Nephron (organoid): ENCODE data around the gene RAB1A.

ENCODE experiments used
- H3K27ac Mint-ChIP-seq, 3 experiments: 2 replicates each; pipeline ENCODE4 v1.8.0; 2020; ENCODE audit warnings: mixed read lengths in 3 of 3, mild to moderate bottlenecking in 2 of 3, moderate library complexity in 1 of 3
- H3K27me3 Mint-ChIP-seq: 2 replicates; pipeline ENCODE4 v1.8.0; 2021; ENCODE audit warnings: low read depth, mild to moderate bottlenecking, moderate library complexity, mixed read lengths
- H3K36me3 Mint-ChIP-seq: 2 replicates; pipeline ENCODE4 v1.8.0; 2020; ENCODE audit warnings: low read depth, mixed read lengths
- H3K4me1 Mint-ChIP-seq: 2 replicates; pipeline ENCODE4 v1.8.0; 2020; ENCODE audit warnings: mixed read lengths
- H3K4me3 Mint-ChIP-seq, 3 experiments: 2 replicates each; pipeline ENCODE4 v1.8.0; 2020; ENCODE audit warnings: mild to moderate bottlenecking in 3 of 3, mixed read lengths in 3 of 3, moderate library complexity in 2 of 3
- H3K9me3 Mint-ChIP-seq: 2 replicates; pipeline ENCODE4 v1.8.0; 2020; ENCODE audit warnings: mixed read lengths
- TF ChIP-seq, protein P1 (sequence below), 3 experiments: fragments of 200-600 bp; sonication (generic); IDR thresholded peaks; one replicate each; pipeline ENCODE4 v1.5.0; 2021; ENCODE audit warnings: antibody characterized with exemption in 3 of 3; ENCODE audit not compliant: unreplicated experiment in 3 of 3

The RAB1A gene

GRCh38 chr2:65116645-65117044 is 13.3 kb downstream of the RAB1A start:
- H3K27ac Mint-ChIP-seq, result no peak overlapping the region
- no peak overlapping the region for H3K4me3 Mint-ChIP-seq
- peaks cover 10% of the 10 kb centered on the region for H3K4me1 Mint-ChIP-seq
- TF ChIP-seq, protein P1, sequence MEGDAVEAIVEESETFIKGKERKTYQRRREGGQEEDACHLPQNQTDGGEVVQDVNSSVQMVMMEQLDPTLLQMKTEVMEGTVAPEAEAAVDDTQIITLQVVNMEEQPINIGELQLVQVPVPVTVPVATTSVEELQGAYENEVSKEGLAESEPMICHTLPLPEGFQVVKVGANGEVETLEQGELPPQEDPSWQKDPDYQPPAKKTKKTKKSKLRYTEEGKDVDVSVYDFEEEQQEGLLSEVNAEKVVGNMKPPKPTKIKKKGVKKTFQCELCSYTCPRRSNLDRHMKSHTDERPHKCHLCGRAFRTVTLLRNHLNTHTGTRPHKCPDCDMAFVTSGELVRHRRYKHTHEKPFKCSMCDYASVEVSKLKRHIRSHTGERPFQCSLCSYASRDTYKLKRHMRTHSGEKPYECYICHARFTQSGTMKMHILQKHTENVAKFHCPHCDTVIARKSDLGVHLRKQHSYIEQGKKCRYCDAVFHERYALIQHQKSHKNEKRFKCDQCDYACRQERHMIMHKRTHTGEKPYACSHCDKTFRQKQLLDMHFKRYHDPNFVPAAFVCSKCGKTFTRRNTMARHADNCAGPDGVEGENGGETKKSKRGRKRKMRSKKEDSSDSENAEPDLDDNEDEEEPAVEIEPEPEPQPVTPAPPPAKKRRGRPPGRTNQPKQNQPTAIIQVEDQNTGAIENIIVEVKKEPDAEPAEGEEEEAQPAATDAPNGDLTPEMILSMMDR (IDR thresholded peaks at IDR 0.05; ENCODE audit: unreplicated experiment in 3 of 3), result no peak
- peaks cover 10% of the 10 kb centered on the region for H3K36me3 Mint-ChIP-seq
- no peaks in the 10 kb centered on the region for H3K9me3 Mint-ChIP-seq
- no peaks in the 10 kb centered on the region for H3K27me3 Mint-ChIP-seq

- Mint-ChIP-seq H3K4me3 (no peak overlapping the region), H3K27ac (no peak overlapping the region), H3K4me1 (no peaks in the 10 kb centered on the region), H3K27me3 (no peaks in the 10 kb centered on the region), H3K36me3 (peaks cover 12% of the 10 kb centered on the region), H3K9me3 (no peaks in the 10 kb centered on the region)
- TF ChIP-seq, protein P1 (IDR thresholded peaks at IDR 0.05; ENCODE audit: unreplicated experiment in 3 of 3), result no peak
Measured at GRCh38 chr2:65114921-65115320, 15.0 kb downstream of the RAB1A start.

DNA sequence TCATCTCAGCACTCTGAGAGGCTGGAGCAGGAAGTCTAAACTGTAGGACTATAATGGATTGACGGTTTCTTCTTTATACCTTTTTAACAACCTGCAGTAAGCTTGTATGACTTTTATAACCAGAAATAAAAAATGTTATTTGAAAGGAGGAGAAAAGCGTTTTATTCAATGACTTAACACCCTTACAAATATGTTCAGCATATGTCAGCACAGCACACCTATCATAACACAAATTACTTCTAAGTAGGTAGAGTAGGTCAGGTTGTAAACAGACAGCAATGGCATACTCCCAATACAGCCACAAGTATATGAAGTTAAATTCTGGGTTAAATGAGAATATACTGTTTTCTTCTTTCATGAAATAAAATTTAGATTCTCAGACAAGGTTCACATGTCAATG is 16.1 kb downstream of the RAB1A start:
- Mint-ChIP-seq H3K9me3 (no peaks in the 10 kb centered on the region), H3K27me3 (no peaks in the 10 kb centered on the region), H3K4me1 (no peaks in the 10 kb centered on the region), H3K36me3 (peaks cover 18% of the 10 kb centered on the region), H3K4me3 (no peak overlapping the region), H3K27ac (no peak overlapping the region)
- TF ChIP-seq, protein P1 (IDR thresholded peaks at IDR 0.05; ENCODE audit: unreplicated experiment in 3 of 3), result no peak

- no peaks in the 10 kb centered on the region for H3K27me3 Mint-ChIP-seq
- peaks cover 19% of the 10 kb centered on the region for H3K36me3 Mint-ChIP-seq
- no peak overlapping the region for H3K4me3 Mint-ChIP-seq
- no peaks in the 10 kb centered on the region for H3K9me3 Mint-ChIP-seq
- no peaks in the 10 kb centered on the region for H3K4me1 Mint-ChIP-seq
- no peak overlapping the region for H3K27ac Mint-ChIP-seq
- TF ChIP-seq, protein P1 (IDR thresholded peaks at IDR 0.05; ENCODE audit: unreplicated experiment in 3 of 3), result no peak
Measured at GRCh38 chr2:65113229-65113628, 16.7 kb downstream of the RAB1A start.

GRCh38 chr2:65112633-65113032 is 17.3 kb downstream of the RAB1A start:
- Mint-ChIP-seq H3K36me3 (peaks cover 22% of the 10 kb centered on the region), H3K9me3 (no peaks in the 10 kb centered on the region), H3K27ac (no peak overlapping the region), H3K4me3 (no peak overlapping the region), H3K27me3 (no peaks in the 10 kb centered on the region), H3K4me1 (no peaks in the 10 kb centered on the region)
- TF ChIP-seq, protein P1 (IDR thresholded peaks at IDR 0.05; ENCODE audit: unreplicated experiment in 3 of 3), result no peak

DNA sequence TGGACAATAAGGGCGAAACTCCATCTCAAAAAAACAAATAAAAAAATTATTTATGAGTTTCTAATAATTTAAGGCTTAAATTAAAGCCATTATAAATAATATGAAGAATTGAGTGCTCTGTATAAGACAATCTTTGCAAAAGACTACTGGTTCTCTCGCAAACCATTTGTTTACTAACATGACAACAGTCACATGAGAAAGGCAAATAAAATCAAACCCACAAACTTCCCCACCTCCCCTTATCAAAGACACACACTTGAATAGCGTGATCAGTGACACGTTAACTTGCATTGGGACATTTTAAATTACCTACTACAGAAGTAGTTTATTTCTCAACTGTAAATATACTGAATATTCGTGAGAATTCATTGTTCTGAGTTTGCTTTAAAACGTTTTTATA is 21.1 kb downstream of the RAB1A start:
- TF ChIP-seq, protein P1 (IDR thresholded peaks at IDR 0.05; ENCODE audit: unreplicated experiment in 3 of 3), result no peak
- Mint-ChIP-seq H3K36me3 (peaks cover 33% of the 10 kb centered on the region), H3K4me1 (no peaks in the 10 kb centered on the region), H3K4me3 (no peak overlapping the region), H3K27me3 (no peaks in the 10 kb centered on the region), H3K9me3 (no peaks in the 10 kb centered on the region), H3K27ac (no peak overlapping the region)
